ENCODE results near the gene PLCH2.

Gene PLCH2

GRCh38 chr1:2435746-2436355 lies 40.2 kb upstream of the PLCH2 start:
- Histone ChIP-seq H3K4me1 (ENCODE audit: insufficient read depth, low read length) (no peaks in the 10 kb centered on the region), H3K79me2 (ENCODE audit: insufficient read depth, low read length) (no peaks in the 10 kb centered on the region), H2AFZ (ENCODE audit: low read depth, low read length) (no peak overlapping the region), H3K9me3 (ENCODE audit: insufficient read depth, low read length, severe bottlenecking) (no peaks in the 10 kb centered on the region), H3K4me3 (ENCODE audit: low read depth in 1 of 2, low read length in 2 of 2) (no peak overlapping the region), H3K36me3 (ENCODE audit: insufficient read depth, low read length) (no peaks in the 10 kb centered on the region), H3K4me2 (ENCODE audit: insufficient read depth, low read length) (no peak overlapping the region), H3K27me3 (ENCODE audit: insufficient read depth, low read length, poor library complexity) (no peaks in the 10 kb centered on the region), H3K27ac (ENCODE audit: low read length) (no peak overlapping the region), H3K9ac (ENCODE audit: low read depth, low read length) (no peak overlapping the region), H4K20me1 (ENCODE audit: insufficient read depth, low read length) (peaks cover 2% of the 10 kb centered on the region; the same call in 1 of the 2 replicates)
- ATAC-seq (ENCODE audit: insufficient read depth, low read depth) (no peak), DNase-seq (no peak)
- TF ChIP-seq CTCF (IDR thresholded peaks at IDR 0.05; ENCODE audit: borderline replicate concordance, extremely low read depth, low read length, poor library complexity, severe bottlenecking), result no peak

- Histone ChIP-seq H3K4me2 (ENCODE audit: insufficient read depth, low read length) (no peak overlapping the region), H4K20me1 (ENCODE audit: insufficient read depth, low read length) (peaks cover 2% of the 10 kb centered on the region; the same call in 1 of the 2 replicates), H3K4me3 (ENCODE audit: low read depth in 1 of 2, low read length in 2 of 2) (no peak overlapping the region), H3K9ac (ENCODE audit: low read depth, low read length) (no peak overlapping the region), H3K9me3 (ENCODE audit: insufficient read depth, low read length, severe bottlenecking) (no peaks in the 10 kb centered on the region), H3K36me3 (ENCODE audit: insufficient read depth, low read length) (no peaks in the 10 kb centered on the region), H3K27me3 (ENCODE audit: insufficient read depth, low read length, poor library complexity) (no peaks in the 10 kb centered on the region), H2AFZ (ENCODE audit: low read depth, low read length) (no peak overlapping the region), H3K4me1 (ENCODE audit: insufficient read depth, low read length) (no peaks in the 10 kb centered on the region), H3K79me2 (ENCODE audit: insufficient read depth, low read length) (no peaks in the 10 kb centered on the region), H3K27ac (ENCODE audit: low read length) (no peak overlapping the region)
- TF ChIP-seq CTCF (IDR thresholded peaks at IDR 0.05; ENCODE audit: borderline replicate concordance, extremely low read depth, low read length, poor library complexity, severe bottlenecking) (no peak), EZH2 (IDR thresholded peaks at IDR 0.05; ENCODE audit: borderline replicate concordance, low read depth, low read length, severe bottlenecking) (no peak)
- ATAC-seq (ENCODE audit: insufficient read depth, low read depth) (no peak), DNase-seq (no peak)
Measured at GRCh38 chr1:2436876-2437275, 39.2 kb upstream of the PLCH2 start.

GRCh38 chr1:2437617-2438016 lies 38.5 kb upstream of the PLCH2 start:
- no peak for ATAC-seq (ENCODE audit: insufficient read depth, low read depth)
- Histone ChIP-seq H2AFZ (ENCODE audit: low read depth, low read length) (no peak overlapping the region), H3K4me2 (ENCODE audit: insufficient read depth, low read length) (no peak overlapping the region), H3K9ac (ENCODE audit: low read depth, low read length) (no peak overlapping the region), H3K36me3 (ENCODE audit: insufficient read depth, low read length) (no peaks in the 10 kb centered on the region), H3K27me3 (ENCODE audit: insufficient read depth, low read length, poor library complexity) (no peaks in the 10 kb centered on the region), H3K4me3 (ENCODE audit: low read depth in 1 of 2, low read length in 2 of 2) (no peak overlapping the region), H3K27ac (ENCODE audit: low read length) (no peak overlapping the region), H3K79me2 (ENCODE audit: insufficient read depth, low read length) (no peaks in the 10 kb centered on the region), H3K4me1 (ENCODE audit: insufficient read depth, low read length) (no peaks in the 10 kb centered on the region), H4K20me1 (ENCODE audit: insufficient read depth, low read length) (peaks cover 2% of the 10 kb centered on the region; the same call in 1 of the 2 replicates), H3K9me3 (ENCODE audit: insufficient read depth, low read length, severe bottlenecking) (no peaks in the 10 kb centered on the region)
- DNase-seq, result no peak
- TF ChIP-seq EZH2 (IDR thresholded peaks at IDR 0.05; ENCODE audit: borderline replicate concordance, low read depth, low read length, severe bottlenecking) (no peak), CTCF (IDR thresholded peaks at IDR 0.05; ENCODE audit: borderline replicate concordance, extremely low read depth, low read length, poor library complexity, severe bottlenecking) (no peak)

Measured in DND-41 (cell line).